Choroid plexus epithelial cell (primary cell): Measurements from ENCODE around the gene DDX11.
"Not testable (repeated sequence)": the region's sequence is repeated elsewhere in the genome, so short reads cannot be mapped to it uniquely, and the experiment has no call there.

Experiments
- DNase-seq: peaks from one replicate; pipeline ENCODE4 v3.0.0-alpha.2; 2010; ENCODE audit warnings: low read depth
- H3K4me3 ChIP-seq: 2 replicates; pipeline ENCODE4 v1.5.1; 2011; ENCODE audit warnings: low read depth, mild to moderate bottlenecking, control low read depth, low read length, moderate library complexity
- TF ChIP-seq, protein P1 (sequence below): conservative IDR thresholded peaks from 2 replicates; pipeline ENCODE4 v1.5.1; 2011; ENCODE audit warnings: low read depth, mild to moderate bottlenecking, control low read depth, inconsistent platforms, low read length, moderate library complexity

Gene DDX11

GRCh38 chr12:31089072-31089471 is 15.4 kb downstream of the DDX11 start:
- TF ChIP-seq, protein P1, sequence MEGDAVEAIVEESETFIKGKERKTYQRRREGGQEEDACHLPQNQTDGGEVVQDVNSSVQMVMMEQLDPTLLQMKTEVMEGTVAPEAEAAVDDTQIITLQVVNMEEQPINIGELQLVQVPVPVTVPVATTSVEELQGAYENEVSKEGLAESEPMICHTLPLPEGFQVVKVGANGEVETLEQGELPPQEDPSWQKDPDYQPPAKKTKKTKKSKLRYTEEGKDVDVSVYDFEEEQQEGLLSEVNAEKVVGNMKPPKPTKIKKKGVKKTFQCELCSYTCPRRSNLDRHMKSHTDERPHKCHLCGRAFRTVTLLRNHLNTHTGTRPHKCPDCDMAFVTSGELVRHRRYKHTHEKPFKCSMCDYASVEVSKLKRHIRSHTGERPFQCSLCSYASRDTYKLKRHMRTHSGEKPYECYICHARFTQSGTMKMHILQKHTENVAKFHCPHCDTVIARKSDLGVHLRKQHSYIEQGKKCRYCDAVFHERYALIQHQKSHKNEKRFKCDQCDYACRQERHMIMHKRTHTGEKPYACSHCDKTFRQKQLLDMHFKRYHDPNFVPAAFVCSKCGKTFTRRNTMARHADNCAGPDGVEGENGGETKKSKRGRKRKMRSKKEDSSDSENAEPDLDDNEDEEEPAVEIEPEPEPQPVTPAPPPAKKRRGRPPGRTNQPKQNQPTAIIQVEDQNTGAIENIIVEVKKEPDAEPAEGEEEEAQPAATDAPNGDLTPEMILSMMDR, result no peak
- no peak for DNase-seq
- no peak overlapping the region for H3K4me3 ChIP-seq

- not testable (repeated sequence) for H3K4me3 ChIP-seq, DNase-seq
Measured at GRCh38 chr12:31091629-31092028, 18.0 kb downstream of the DDX11 start.

DNA sequence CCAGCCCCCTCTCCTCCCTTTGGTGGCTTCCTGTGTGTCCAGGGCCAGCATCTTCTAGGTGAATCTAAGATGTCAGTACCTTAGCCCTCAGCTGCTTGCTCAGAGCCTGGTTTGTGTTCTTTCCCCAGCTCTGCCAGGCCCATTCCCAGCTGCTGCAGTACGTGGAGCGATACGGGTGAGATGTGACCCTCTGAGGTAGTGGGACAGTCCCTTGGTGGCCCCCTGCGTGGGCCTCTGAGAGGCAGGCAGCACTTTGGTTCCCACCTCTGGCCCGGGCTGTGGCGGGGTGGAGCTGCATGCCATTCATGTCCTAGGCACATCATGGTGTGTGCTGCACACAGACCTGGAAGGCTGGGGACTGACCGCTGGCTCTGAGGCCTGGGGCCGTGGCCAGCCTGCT is 19.1 kb downstream of the DDX11 start:
- H3K4me3 ChIP-seq, DNase-seq: not testable (repeated sequence)

- DNase-seq, H3K4me3 ChIP-seq: not testable (repeated sequence)
Measured at GRCh38 chr12:31095080-31095860, 21.6 kb downstream of the DDX11 start.

DNA sequence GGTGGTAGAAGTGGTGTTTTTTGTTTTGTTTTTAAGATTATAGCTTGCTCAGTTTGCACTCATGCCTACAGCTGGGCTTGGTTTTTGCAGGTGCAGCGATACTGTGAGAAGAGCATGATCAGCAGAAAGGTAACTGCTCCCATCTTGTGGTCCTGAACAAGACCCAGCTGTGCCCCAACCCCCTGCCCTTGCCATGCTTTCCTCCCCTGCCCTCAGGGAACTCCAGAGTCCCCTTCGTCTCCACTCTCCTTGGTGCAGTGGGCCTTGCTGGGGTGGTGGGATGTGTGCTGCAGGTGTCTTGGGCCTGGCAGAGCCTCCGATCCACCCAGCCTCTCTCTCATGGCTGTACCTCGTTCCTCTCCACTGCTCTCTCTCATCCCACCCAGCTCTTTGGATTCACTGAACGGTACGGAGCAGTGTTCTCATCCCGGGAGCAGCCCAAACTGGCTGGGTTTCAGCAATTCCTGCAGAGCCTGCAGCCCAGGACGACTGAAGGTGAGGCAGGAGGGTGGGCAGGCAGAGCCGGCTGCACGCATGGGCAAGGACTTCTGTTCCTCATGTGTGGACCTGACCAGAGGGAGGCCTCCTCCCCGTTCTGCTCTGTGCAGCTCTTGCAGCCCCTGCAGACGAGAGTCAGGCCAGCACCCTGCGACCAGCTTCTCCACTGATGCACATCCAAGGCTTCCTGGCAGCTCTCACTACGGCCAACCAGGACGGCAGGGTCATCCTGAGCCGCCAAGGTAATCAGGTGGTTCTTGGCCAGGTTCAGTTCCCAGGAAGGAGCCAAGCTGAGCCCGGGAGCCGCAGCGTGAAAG is 22.8 kb downstream of the DDX11 start:
- not testable (repeated sequence) for H3K4me3 ChIP-seq, DNase-seq

- DNase-seq, H3K4me3 ChIP-seq: not testable (repeated sequence)
Measured at GRCh38 chr12:31097819-31098218, 24.2 kb downstream of the DDX11 start.

- H3K4me3 ChIP-seq, DNase-seq: not testable (repeated sequence)
Measured at GRCh38 chr12:31098363-31098762, 24.7 kb downstream of the DDX11 start.

DNA sequence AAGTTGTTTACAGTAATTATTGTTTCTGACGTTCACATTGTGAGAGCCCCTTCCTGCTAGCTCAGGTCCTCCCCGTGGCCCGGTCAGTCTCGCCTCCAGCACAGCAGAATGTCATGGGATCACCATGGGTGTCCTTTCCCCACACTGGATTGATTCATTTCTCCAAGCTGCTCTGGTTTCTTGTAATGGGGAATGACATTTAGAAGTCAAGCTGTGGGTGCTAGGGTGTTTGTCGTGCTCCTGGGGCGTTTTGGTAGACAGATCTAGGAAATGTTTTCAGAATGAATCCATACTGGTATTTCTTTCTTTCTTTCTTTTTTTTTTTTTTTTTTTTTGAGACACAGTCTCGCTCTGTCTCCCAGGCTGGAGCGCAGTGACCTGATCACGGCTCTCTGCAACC is 25.1 kb downstream of the DDX11 start:
- H3K4me3 ChIP-seq, DNase-seq: not testable (repeated sequence)

GRCh38 chr12:31099434-31099833 is 25.8 kb downstream of the DDX11 start:
- not testable (repeated sequence) for H3K4me3 ChIP-seq, DNase-seq

DNA sequence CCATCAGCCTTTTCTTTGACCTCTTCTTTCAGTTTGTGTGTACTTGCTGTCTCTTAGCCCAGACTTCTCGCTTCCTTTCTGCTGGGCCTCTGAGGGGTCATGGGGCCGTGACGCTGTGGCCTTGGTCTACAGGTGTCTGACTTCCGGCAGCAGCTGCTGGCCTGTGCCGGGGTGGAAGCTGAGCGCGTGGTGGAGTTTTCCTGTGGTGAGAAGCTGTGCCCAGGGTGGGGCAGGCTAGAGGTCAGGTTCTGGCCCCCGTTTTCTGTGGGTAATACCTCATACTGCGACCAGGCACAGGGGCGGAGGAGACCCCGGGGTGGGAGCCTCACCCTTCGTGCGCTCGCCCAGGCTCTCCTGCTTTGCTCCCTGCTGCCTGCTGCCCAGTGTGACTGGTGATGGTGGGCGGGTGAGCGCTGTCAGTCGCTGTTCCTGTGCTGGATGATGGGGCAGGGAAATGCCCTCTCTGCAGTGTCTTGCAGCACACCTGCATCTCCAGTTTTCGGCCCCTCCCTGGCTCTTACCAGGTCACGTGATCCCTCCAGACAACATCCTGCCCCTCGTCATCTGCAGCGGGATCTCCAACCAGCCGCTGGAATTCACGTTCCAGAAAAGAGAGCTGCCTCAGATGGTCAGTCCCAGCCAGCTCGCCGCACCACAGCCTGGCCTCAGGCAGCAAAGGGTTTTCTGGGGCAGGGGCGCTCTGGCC is 27.0 kb downstream of the DDX11 start:
- DNase-seq, H3K4me3 ChIP-seq: not testable (repeated sequence)

DNA sequence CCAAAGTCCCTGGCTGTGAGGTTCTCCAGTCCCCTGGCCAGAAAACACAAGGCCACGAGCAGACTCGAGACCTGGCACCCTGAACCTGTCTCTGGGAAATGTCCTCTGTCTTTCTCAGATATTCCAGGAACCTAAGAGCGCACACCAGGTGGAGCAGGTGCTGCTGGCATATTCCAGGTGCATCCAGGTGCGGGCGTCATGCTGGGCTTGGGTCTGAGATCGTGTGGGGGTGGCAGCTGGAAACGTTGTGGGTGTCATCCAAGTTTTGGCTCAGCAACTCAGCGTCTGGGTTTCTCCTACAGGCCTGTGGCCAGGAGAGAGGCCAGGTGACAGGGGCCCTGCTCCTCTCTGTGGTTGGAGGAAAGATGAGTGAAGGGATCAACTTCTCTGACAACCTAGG is 28.5 kb downstream of the DDX11 start:
- DNase-seq, H3K4me3 ChIP-seq: not testable (repeated sequence)

DNA sequence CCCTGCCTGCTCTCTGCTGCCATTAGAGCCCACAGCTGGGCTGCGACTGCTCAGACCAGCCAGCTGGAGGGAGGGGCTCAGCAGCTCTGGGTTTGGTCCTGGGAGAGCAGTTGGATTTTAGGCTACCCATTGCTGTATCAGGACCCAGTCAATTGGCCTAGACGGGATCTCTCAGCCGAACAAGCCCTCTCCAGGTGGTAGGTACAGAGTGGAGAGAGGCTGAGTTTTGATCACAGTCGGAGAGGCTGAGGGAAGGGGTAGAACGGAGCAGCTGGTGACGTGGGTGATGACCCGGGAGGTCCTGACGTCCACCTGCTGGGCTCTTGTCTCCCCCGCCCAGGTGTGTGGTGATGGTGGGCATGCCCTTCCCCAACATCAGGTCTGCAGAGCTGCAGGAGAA is 28.9 kb downstream of the DDX11 start:
- not testable (repeated sequence) for DNase-seq, H3K4me3 ChIP-seq

- not testable (repeated sequence) for H3K4me3 ChIP-seq, DNase-seq
Measured at GRCh38 chr12:31103561-31103975, 29.9 kb downstream of the DDX11 start.

- not testable (repeated sequence) for DNase-seq, H3K4me3 ChIP-seq
Measured at GRCh38 chr12:31104220-31104619, 30.6 kb downstream of the DDX11 start.

DNA sequence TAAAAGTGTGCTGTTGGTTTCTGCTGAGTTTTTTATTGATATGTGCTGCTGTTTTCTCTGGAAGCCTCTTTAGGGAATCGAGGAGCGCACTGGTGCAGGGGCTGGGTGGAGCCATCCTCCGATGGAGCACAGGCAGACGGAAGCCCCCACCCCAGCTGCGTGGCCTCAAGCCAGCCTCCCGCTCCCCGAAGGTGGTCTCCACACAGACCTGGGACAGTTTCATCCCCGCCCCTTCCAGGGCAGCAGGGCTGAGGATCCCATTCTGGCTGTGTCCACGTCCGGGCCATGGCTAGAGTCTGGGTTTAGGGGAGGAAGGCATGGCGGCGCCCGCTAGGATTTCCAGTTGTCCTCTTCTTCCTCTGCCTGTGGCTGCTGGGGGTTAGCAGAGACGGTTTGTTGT is 31.1 kb downstream of the DDX11 start:
- not testable (repeated sequence) for DNase-seq, H3K4me3 ChIP-seq
